D721Med (cell line): ENCODE results near the gene NXPH1.

Source experiments
- DNase-seq: peaks from one replicate; pipeline ENCODE4 v3.0.0; 2011; ENCODE audit warnings: low spot score; ENCODE audit not compliant: insufficient read length
- FAIRE-seq: peaks from 2 replicates; lab custom pipeline; 2011; peaks lifted over from hg19 to GRCh38; lab: Jason Lieb, UNC
- TF ChIP-seq, protein P1 (sequence below): IDR thresholded peaks from 2 replicates; pipeline ENCODE4 v1.5.1; 2012; ENCODE audit warnings: mild to moderate bottlenecking, control low read depth; ENCODE audit not compliant: insufficient read depth; ENCODE audit errors: missing control alignments

Gene NXPH1

DNA sequence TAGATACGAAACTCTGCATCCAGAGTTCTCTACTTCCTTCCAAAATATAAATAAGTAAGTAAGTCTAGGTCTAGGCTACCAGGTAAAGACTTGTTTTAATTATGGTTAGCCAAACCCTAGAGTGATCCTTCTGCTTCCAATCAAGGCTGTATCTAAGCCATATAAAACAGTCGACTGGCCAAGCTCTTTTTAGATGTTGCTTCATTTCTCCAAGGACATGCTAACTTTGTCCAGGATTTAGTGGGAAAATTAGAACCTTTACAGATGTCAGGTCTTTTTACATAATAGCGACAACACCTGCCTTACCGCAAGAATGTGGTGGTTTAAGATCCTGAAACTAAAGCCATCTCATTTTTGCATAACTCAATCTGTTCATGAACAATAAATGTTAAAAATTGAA lies 156.8 kb downstream of the NXPH1 start:
- no peak for DNase-seq
- FAIRE-seq, result no peak
- TF ChIP-seq, protein P1, sequence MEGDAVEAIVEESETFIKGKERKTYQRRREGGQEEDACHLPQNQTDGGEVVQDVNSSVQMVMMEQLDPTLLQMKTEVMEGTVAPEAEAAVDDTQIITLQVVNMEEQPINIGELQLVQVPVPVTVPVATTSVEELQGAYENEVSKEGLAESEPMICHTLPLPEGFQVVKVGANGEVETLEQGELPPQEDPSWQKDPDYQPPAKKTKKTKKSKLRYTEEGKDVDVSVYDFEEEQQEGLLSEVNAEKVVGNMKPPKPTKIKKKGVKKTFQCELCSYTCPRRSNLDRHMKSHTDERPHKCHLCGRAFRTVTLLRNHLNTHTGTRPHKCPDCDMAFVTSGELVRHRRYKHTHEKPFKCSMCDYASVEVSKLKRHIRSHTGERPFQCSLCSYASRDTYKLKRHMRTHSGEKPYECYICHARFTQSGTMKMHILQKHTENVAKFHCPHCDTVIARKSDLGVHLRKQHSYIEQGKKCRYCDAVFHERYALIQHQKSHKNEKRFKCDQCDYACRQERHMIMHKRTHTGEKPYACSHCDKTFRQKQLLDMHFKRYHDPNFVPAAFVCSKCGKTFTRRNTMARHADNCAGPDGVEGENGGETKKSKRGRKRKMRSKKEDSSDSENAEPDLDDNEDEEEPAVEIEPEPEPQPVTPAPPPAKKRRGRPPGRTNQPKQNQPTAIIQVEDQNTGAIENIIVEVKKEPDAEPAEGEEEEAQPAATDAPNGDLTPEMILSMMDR, result no peak

DNA sequence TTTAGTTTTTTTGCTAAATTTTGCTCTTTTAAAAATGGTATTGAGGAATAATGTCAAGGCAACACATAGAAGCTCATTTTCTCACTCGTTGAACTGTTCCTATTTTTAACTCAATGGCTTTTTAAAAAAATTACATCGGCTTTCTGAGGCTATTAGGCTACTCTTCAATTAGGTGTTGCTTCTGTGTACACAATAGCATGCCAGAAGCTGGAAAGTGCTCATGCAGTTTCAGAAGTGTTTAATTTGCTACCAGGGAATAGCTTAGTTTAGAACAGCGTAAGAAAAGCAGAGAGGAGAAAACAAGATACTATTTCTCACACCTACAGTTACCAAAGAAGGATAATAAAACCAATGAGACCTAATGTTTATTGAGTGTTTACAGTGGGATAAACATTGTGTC lies 157.4 kb downstream of the NXPH1 start:
- FAIRE-seq (no peak), DNase-seq (no peak)
- TF ChIP-seq, protein P1, result no peak

DNA sequence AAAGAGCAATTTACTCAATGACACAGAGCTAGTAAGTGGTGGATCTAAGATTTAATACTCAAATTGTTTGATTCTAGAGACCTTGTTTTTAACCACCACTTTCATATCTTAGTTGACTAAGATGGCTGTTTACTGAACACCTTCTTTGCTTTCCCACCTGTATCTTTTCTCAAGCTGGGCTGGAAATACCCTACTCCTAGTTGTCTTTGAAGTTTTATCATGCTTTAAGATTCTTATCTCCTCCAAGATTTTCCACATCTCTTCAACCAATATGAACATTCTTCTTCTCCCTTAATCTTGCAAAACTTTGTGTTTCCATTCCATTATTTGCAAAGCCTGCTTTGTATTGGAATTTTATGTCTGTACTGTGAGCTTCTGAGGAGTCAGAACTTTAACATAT lies 157.9 kb downstream of the NXPH1 start:
- DNase-seq (no peak), FAIRE-seq (no peak)
- TF ChIP-seq, protein P1, result no peak

DNA sequence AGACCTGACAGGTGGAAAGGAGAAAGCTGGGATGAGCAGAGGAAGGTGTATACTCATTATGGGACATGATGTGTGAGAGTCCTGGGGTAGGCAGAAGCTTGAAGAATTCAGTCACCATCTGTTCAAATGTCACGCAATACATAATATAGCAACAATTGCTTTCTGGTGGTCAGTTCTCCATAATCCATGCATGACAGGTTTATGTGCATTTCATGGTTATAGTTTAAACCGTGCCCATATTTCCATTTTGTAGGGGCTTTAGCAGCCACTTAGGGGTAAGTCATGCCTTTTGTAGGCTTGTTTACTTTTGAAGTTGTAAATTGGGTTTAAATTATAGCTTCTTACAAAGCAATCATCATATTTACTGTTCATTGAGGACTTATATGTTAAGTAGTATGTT lies 158.8 kb downstream of the NXPH1 start:
- TF ChIP-seq, protein P1, result no peak
- DNase-seq (no peak), FAIRE-seq (no peak)

DNA sequence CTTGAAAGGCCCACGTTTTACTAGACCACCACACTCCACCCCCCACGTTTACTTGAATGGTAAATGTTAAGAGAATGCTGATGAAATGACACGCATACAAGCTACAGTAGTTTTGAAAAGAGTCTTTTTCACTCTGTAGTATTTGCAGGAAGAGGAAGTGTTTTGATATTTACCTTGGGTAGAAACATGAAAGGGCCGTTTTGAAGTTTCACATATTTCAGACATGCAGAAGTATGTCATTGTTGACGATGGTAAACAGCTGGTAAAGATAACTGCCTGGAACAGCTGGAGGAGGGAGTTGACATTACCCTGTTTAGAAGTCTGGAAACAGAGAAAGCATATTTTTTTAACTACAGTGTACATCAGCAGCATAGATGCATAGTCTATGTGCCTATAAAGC lies 160.7 kb downstream of the NXPH1 start:
- no peak for FAIRE-seq
- DNase-seq, result no peak
- TF ChIP-seq, protein P1, result no peak

DNA sequence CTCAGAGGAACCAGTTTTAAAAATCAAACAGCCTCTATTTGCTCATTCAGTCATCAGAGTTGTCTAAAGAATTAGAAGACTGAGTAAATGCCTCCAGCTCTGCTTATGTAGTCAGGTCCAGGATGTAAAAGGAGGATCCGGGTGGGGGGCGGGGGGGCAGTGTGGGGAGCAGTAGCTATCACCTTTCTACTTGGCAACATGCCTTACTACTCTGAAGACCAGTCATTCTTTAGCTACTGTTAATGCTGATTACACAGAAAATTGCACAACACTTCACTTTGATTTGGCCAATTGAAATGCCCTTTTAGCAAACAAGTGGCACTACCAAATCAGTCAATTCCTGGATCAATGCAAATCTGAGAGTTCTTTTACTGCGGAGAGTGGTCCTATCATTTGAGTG lies 164.2 kb downstream of the NXPH1 start:
- no peak for DNase-seq
- FAIRE-seq, result no peak
- TF ChIP-seq, protein P1, result no peak

DNA sequence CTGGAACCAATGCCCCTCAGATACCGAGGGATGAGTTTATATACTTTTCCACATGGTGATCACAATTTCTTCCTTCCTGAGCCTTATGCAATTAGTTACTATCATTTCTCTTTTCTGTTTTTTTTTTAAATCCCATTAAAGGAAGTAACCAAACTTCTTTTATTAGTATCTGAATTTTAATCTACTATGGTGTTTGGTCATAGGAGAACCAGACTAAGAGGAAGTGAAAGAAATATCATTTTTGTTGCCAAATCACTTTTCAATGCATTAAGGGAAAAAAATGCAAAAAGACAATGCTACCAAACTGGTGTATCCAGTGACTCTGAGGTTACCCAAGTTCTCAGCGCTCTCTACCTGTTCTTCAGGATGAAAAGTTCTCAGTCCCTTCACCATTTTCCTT lies 167.7 kb downstream of the NXPH1 start:
- TF ChIP-seq, protein P1, result no peak
- DNase-seq, result no peak
- no peak for FAIRE-seq
